ENCODE data around the gene ANXA2. TPM values are rescaled to one million over a fixed set of nuclear protein-coding genes. Genes with fewer than 3 reads are reported as not detected.

The ANXA2 gene
- total RNA-seq, 1 experiment from 2014 or later = 2,114 TPM

DNA sequence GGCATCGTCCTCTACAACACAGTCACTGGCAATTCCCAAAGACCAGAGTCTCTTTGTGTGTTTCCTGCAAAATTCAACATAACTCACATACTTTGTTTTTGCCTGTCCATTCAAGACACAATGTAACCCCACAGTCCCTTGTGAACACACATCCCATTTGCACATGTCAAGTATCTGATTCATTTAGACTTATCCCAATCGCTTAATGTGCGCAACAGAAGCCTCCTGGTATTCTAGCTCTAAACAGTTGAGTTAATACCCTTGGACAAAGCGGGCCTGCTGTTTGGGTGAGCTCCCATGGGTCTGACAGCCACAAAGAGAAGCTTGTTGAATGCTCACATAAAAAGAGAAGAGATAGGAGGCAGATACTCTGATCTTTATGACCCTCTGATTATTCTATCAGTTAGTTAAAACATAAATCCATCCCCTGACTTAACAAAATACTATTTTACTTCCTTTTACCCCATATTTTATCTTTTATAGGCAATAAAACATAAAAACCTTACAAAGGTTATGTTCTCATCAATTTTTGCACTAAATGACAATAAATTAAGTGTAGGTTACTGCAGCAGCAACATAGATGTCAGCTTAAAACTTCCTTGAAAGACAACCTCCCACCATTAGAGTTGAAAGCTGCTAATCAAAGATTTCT, 79.4 kb downstream of the ANXA2 start:
- no peaks in the 10 kb centered on the region for H3K36me3 ChIP-seq (ENCODE audit: low read depth, low read length)
- no peaks in the 10 kb centered on the region for H3F3A ChIP-seq (ENCODE audit: low read length, unreplicated experiment)
- DNase-seq (no peak), ATAC-seq (no peak)
- H4K20me1 ChIP-seq (ENCODE audit: low read length) = no peaks in the 10 kb centered on the region
- intact Hi-C loops (cut with micrococcal nuclease) = no loop called here
- ChIA-PET POLR2A (ENCODE audit: unreplicated experiment) (no interaction called here), CTCF (no interaction called here)
- no peak for TF ChIP-seq EZH2 (IDR thresholded peaks at IDR 0.05; ENCODE audit: low read length, unreplicated experiment)
- TF ChIP-seq, protein P1, sequence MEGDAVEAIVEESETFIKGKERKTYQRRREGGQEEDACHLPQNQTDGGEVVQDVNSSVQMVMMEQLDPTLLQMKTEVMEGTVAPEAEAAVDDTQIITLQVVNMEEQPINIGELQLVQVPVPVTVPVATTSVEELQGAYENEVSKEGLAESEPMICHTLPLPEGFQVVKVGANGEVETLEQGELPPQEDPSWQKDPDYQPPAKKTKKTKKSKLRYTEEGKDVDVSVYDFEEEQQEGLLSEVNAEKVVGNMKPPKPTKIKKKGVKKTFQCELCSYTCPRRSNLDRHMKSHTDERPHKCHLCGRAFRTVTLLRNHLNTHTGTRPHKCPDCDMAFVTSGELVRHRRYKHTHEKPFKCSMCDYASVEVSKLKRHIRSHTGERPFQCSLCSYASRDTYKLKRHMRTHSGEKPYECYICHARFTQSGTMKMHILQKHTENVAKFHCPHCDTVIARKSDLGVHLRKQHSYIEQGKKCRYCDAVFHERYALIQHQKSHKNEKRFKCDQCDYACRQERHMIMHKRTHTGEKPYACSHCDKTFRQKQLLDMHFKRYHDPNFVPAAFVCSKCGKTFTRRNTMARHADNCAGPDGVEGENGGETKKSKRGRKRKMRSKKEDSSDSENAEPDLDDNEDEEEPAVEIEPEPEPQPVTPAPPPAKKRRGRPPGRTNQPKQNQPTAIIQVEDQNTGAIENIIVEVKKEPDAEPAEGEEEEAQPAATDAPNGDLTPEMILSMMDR (conservative IDR thresholded peaks at IDR 0.05; ENCODE audit: low read depth, low read length) = no peak
- no peak for TF ChIP-seq EZH2phosphoT487 (IDR thresholded peaks at IDR 0.05; ENCODE audit: borderline replicate concordance, low read length)
- H3K27me3 ChIP-seq (ENCODE audit: low read length) = peaks cover 29% of the 10 kb centered on the region
- no peak overlapping the region for H2AFZ ChIP-seq (ENCODE audit: low read length)
- no peaks in the 10 kb centered on the region for H3K79me2 ChIP-seq (ENCODE audit: low read length)
- H3K27ac ChIP-seq (ENCODE audit: low read length) = no peak overlapping the region
- no peak overlapping the region for H3K9ac ChIP-seq (ENCODE audit: low read length)
- no peaks in the 10 kb centered on the region for H3K4me1 ChIP-seq (ENCODE audit: insufficient read depth, low read length)
- no peaks in the 10 kb centered on the region for H3K9me3 ChIP-seq (ENCODE audit: low read length)
- H3K9me2 ChIP-seq (replicated peaks; ENCODE audit: low read length) = no peaks in the 10 kb centered on the region
- H3K4me3 ChIP-seq (ENCODE audit: low read length) = no peak overlapping the region
- H3K4me2 ChIP-seq (ENCODE audit: low read length) = no peak overlapping the region
- BruUV-seq (replicated peaks) = no TSS peak

DNA sequence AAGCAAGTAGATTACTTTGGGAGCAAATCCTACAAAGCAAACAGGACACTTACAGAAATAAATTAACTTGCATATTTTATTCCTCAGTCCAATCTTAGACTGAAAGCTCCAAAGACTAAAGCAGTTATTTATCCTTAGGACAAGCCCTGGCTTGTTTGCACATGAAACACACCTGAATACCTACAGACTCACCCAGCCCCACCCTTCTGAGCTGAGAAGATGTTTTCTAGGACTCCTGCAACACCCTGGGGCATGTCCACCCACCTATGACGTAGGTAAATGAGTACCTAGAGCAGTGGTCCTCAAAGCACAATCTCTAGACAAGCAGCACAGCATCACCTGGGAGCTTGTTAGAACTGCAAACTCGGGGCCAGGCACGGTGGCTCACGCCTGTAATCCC, 80.8 kb downstream of the ANXA2 start:
- no peak overlapping the region for H3K4me3 ChIP-seq (ENCODE audit: low read length)
- TF ChIP-seq, protein P1 (conservative IDR thresholded peaks at IDR 0.05; ENCODE audit: low read depth, low read length) = no peak
- TF ChIP-seq EZH2 (IDR thresholded peaks at IDR 0.05; ENCODE audit: low read length, unreplicated experiment) = no peak
- no peak for TF ChIP-seq EZH2phosphoT487 (IDR thresholded peaks at IDR 0.05; ENCODE audit: borderline replicate concordance, low read length)
- no peaks in the 10 kb centered on the region for H3K4me1 ChIP-seq (ENCODE audit: insufficient read depth, low read length)
- no peak overlapping the region for H3K4me2 ChIP-seq (ENCODE audit: low read length)
- no peaks in the 10 kb centered on the region for H3K79me2 ChIP-seq (ENCODE audit: low read length)
- no peak overlapping the region for H2AFZ ChIP-seq (ENCODE audit: low read length)
- no TSS peak for BruUV-seq (replicated peaks)
- no peaks in the 10 kb centered on the region for H3K9me3 ChIP-seq (ENCODE audit: low read length)
- no peaks in the 10 kb centered on the region for H4K20me1 ChIP-seq (ENCODE audit: low read length)
- no peaks in the 10 kb centered on the region for H3K36me3 ChIP-seq (ENCODE audit: low read depth, low read length)
- ATAC-seq (no peak), DNase-seq (no peak)
- POLR2A ChIA-PET (ENCODE audit: unreplicated experiment) = no interaction called here
- no peak overlapping the region for H3K27ac ChIP-seq (ENCODE audit: low read length)
- peaks cover 22% of the 10 kb centered on the region for H3K27me3 ChIP-seq (ENCODE audit: low read length)
- intact Hi-C loops (cut with micrococcal nuclease) = no loop called here
- H3F3A ChIP-seq (ENCODE audit: low read length, unreplicated experiment) = no peaks in the 10 kb centered on the region
- no peaks in the 10 kb centered on the region for H3K9me2 ChIP-seq (replicated peaks; ENCODE audit: low read length)
- no peak overlapping the region for H3K9ac ChIP-seq (ENCODE audit: low read length)
- CTCF ChIA-PET = no interaction called here

DNA sequence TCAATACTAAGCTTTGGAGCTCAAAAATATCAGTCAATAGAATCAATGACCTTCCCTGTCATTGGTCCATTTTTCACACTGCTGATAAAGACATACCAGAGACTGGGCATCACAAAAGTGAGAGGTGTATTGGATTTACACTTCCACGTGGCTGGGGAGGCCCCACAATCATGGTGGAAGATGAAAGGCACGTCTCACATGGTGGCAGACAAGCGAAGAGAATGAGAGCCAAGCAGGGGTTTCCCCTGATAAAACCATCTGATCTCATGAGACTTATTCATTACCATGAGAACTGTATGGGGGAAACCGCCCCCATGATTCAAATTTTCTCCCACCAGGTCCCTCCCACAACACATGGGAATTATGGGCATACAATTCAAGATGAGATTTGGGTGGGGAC, 81.9 kb downstream of the ANXA2 start:
- BruUV-seq (replicated peaks) = no TSS peak
- no peaks in the 10 kb centered on the region for H3F3A ChIP-seq (ENCODE audit: low read length, unreplicated experiment)
- no peaks in the 10 kb centered on the region for H4K20me1 ChIP-seq (ENCODE audit: low read length)
- CTCF ChIA-PET = no interaction called here
- POLR2A ChIA-PET (ENCODE audit: unreplicated experiment) = interaction anchor here (0.7 kb wide), 1 partner anchor 361 kb away, joined by 3 read pairs; no protein-coding TSS in a partner anchor
- H3K79me2 ChIP-seq (ENCODE audit: low read length) = no peaks in the 10 kb centered on the region
- H3K4me2 ChIP-seq (ENCODE audit: low read length) = no peak overlapping the region
- no peak overlapping the region for H3K9ac ChIP-seq (ENCODE audit: low read length)
- peaks cover 24% of the 10 kb centered on the region for H3K27me3 ChIP-seq (ENCODE audit: low read length)
- no peak for DNase-seq
- H3K4me3 ChIP-seq (ENCODE audit: low read length) = no peak overlapping the region
- TF ChIP-seq, protein P1 (conservative IDR thresholded peaks at IDR 0.05; ENCODE audit: low read depth, low read length) = no peak
- no peak for TF ChIP-seq EZH2phosphoT487 (IDR thresholded peaks at IDR 0.05; ENCODE audit: borderline replicate concordance, low read length)
- no peak for TF ChIP-seq EZH2 (IDR thresholded peaks at IDR 0.05; ENCODE audit: low read length, unreplicated experiment)
- no peaks in the 10 kb centered on the region for H3K4me1 ChIP-seq (ENCODE audit: insufficient read depth, low read length)
- H2AFZ ChIP-seq (ENCODE audit: low read length) = no peak overlapping the region
- H3K9me3 ChIP-seq (ENCODE audit: low read length) = no peaks in the 10 kb centered on the region
- H3K36me3 ChIP-seq (ENCODE audit: low read depth, low read length) = no peaks in the 10 kb centered on the region
- no peak overlapping the region for H3K27ac ChIP-seq (ENCODE audit: low read length)
- intact Hi-C loops (cut with micrococcal nuclease) = no loop called here
- no peaks in the 10 kb centered on the region for H3K9me2 ChIP-seq (replicated peaks; ENCODE audit: low read length)
- ATAC-seq = no peak
